Measurements from ENCODE around the gene HSPBAP1.
"Not testable (repeated sequence)": the region's sequence is repeated elsewhere in the genome, so short reads cannot be mapped to it uniquely, and the experiment has no call there.

HSPBAP1 gene

GRCh38 chr3:122739172-122739571 is 54.5 kb downstream of the HSPBAP1 start:
- DNase-seq (ENCODE audit: low read depth), result no peak

DNA sequence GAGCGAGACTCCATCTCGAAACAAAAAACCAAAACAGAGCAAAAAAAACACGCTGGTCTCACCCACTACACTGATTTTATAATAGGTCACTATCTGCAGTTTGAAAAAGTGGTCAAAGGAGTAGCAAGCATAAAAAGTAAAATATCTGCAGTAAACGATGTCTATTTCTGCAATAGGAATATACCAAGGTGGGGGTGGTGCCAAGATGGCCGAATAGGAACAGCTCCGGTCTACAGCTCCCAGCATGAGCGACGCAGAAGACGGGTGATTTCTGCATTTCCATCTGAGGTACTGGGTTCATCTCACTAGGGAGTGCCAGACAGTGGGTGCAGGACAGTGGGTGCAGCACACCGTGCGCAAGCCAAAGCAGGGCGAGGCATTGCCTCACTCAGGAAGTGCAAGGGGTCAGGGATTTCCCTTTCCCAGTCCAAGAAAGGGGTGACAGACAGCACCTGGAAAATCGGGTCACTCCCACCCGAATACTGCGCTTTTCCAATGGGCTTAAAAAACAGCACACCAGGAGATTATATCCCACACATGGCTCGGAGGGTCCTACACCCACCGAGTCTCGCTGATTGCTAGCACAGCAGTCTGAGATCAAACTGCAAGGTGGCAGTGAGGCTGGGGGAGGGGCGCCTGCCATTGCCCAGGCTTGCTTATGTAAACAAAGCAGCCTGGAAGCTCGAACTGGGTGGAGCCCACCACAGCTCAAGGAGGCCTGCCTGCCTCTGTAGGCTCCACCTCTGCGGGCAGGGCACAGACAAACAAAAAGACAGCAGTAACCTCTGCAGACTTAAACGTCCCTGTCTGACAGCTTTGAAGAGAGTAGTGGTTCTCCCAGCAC is 60.7 kb downstream of the HSPBAP1 start:
- not testable (repeated sequence) for DNase-seq (ENCODE audit: low read depth)

DNA sequence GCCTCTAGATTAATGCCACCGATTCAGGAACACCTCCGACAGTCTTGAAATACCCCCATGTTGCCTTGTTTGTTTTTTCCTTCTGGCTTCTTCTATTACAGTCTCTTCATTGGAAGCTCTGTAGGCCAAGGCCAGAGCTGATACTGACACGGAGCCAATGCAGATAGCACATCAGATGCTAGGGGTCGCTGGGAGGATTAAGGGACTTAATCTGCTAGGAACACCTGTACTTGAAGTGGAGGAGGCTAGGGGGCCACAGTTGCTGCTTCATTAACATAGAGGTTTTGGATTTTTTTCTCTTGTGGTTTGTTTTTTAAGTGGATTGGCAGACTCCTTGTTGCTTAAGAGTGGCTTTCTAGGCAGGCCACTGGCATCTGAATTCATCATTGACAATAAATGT is 63.4 kb downstream of the HSPBAP1 start:
- DNase-seq (ENCODE audit: low read depth), result no peak

DNA sequence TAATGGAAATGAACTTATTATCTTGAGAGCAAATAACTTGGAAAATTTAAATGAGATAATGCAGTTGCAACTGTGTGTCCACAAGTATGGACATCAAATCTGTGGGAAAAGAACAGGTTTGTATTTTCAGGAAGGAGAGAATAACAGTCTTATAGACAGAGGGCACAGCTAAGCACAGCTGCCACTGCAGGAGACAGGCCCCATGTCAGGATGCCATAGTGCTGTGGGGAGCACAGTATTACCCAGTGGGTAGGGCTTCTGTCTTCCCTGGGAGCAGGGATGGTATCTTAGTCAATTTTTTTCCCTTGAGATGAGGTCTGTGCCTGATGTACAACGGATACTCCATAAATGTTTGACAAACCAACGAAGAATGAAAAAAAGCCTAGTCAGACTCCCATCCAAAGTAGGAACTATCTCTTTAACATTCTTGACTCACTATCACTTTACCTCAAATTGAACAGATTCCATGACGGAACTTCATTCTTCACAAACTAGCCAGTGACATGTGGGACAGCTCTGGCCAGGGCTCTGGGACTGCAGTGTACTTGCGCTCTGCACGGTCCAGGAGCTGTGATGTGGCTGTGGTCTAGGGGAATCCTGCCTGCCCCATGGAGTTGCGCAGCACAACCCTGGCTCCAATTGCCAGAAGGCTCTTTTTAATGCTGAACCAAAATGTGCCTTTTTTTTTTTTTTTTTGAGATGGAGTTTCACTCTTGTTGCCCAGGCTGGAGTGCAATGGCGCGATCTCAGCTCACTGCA is 64.7 kb downstream of the HSPBAP1 start:
- DNase-seq (ENCODE audit: low read depth), result no peak

GRCh38 chr3:122728186-122728585 is 65.4 kb downstream of the HSPBAP1 start:
- DNase-seq (ENCODE audit: low read depth), result no peak

DNA sequence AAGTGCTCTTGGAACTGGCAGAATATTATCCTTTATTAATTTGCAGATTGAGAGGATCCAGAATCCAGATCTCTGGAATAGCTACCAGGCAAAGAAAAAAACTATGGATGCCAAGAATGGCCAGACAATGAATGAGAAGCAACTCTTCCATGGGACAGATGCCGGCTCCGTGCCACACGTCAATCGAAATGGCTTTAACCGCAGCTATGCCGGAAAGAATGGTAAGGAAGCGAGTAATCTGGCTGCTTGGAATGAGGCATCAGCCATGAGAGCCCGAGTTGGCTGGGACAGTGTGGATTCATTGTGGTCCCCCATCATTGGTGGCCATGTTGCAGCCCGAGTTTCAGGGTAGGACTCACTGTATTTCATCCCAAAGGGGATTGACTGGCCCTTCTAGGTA is 65.9 kb downstream of the HSPBAP1 start:
- no peak for DNase-seq (ENCODE audit: low read depth)

- no peak for DNase-seq (ENCODE audit: low read depth)
These were observed 66.3 kb downstream of the HSPBAP1 start for GRCh38 chr3:122727294-122727693.

GRCh38 chr3:122725106-122725505 is 68.5 kb downstream of the HSPBAP1 start:
- no peak for DNase-seq (ENCODE audit: low read depth)

- no peak for DNase-seq (ENCODE audit: low read depth)
These were observed 74.2 kb downstream of the HSPBAP1 start for GRCh38 chr3:122719273-122719921.

GRCh38 chr3:122716667-122717066 is 77.0 kb downstream of the HSPBAP1 start:
- no peak for DNase-seq (ENCODE audit: low read depth)

DNA sequence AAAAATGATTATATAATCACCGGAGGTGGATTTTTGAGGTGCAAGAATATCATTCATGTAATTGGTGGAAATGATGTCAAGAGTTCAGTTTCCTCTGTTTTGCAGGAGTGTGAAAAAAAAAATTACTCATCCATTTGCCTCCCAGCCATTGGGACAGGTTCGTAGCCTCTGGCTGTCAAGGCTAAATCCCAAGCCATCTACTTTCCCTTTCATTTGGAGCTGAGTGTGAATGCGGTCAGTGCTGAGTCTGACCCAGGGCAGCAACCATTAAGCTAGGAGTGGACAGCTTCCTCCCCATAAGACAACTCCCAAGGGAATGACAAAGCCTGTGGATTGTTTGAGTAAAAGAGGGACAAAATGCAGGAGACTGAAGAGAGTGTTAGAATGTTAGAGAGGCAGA is 79.4 kb downstream of the HSPBAP1 start:
- DNase-seq (ENCODE audit: low read depth), result no peak

- not testable (repeated sequence) for DNase-seq (ENCODE audit: low read depth)
These were observed 82.9 kb downstream of the HSPBAP1 start for GRCh38 chr3:122710616-122711251.

GRCh38 chr3:122705379-122705778 is 88.3 kb downstream of the HSPBAP1 start:
- DNase-seq (ENCODE audit: low read depth), result no peak

DNA sequence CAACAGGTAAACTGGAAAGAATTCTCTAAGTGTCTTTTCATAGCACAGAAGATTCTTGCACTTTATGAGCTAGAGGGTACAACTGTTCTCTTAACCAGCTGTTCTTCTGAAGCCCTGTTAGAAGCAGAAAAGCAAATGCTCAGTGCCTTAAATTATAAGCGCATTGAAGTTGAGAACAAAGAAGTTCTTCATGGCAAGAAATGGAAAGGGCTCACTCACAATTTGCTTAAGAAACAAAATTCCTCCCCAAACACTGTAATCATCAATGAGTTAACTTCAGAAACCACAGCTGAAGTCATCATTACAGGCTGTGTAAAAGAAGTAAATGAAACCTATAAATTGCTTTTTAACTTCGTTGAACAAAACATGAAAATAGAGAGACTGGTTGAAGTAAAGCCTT is 93.4 kb downstream of the HSPBAP1 start:
- DNase-seq (ENCODE audit: low read depth), result no peak

- DNase-seq (ENCODE audit: low read depth), result no peak
These were observed 95.5 kb downstream of the HSPBAP1 start for GRCh38 chr3:122697952-122698620.

DNA sequence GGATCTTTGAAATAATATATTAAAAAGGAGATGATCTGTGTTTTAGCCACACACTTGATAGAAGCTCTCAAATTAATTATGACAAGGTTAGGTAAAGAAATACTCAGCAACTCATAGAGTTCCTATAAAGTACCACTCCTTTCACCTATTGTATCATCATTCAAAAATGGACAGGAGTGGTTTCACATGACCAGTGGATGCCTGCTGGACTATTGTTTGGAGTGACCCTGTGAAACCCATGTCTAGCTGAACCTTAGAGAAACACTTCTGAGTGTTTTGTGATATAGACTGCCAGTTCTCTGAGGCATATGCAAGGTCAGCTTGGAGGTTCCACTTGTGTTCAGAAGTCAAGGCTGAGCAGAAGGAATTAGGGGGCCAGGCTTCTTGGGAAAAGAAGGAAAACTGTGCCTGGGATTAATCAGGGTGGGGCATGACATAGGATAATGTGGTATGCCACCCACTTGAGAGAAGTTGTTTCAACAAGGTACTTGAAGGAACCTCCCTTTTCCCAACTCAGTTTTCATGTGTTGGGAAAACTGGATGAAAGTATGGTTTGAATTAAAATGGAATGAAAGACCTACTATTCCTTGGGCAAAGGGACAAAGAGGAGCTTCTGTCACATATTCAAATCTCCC is 97.6 kb downstream of the HSPBAP1 start:
- no peak for DNase-seq (ENCODE audit: low read depth)

GRCh38 chr3:122694966-122695365 is 98.7 kb downstream of the HSPBAP1 start:
- DNase-seq (ENCODE audit: low read depth), result no peak

DNA sequence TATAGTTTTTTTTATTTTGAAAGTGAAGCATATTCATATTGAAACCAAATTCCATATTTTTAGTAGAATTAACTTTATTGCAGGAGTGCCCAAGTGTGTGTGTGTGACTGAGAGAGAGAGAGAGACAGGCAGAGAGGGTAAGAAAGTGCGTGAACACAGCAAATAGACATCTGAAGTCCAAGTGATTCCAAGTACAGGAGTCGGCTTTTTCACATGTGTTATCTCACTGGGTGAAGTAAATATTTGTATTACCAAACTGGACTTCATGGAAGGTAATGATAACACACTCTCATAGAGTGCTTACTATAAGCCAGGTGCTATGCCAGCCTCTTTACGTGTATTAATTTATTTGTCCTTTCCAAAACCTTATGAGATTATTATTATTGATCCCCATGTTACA is 101.0 kb downstream of the HSPBAP1 start:
- no peak for DNase-seq (ENCODE audit: low read depth)

DNA sequence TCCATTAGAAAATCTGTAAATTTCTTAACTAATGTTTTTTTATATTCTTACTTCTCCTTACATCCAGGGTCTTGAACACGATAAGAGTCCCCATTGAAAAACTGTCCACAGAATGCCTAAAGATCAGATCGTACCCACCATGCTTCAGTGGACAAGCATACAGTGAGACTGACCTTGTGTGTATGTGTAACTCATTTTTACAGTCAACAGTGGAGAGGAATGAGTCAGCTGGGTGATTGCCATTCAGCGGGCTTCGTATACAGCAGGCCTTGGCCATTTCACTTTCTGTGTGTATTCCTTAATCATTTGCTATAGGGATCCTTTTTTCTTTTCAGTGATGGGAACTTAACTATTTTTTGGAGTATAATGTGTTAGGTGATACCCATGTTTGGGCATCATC is 102.4 kb downstream of the HSPBAP1 start:
- DNase-seq (ENCODE audit: low read depth), result no peak

GRCh38 chr3:122690096-122690495 is 103.5 kb downstream of the HSPBAP1 start:
- DNase-seq (ENCODE audit: low read depth), result no peak
